PC-3 (cell line): ENCODE measurements around the gene CCNY. TPM values are rescaled to one million over a fixed set of nuclear protein-coding genes. Genes with fewer than 3 reads are reported as not detected.

Experiments used
- ATAC-seq: fragments of 200-7000 bp; cut with Tn5 transposase; 2 replicates; pipeline ENCODE4 v1.9.1; 2020; ENCODE audit warnings: mild to moderate bottlenecking, moderate library complexity
- BruUV-seq: library from RNA; stranded (reverse); fragments of 400-500 nt; replicated peaks from 2 replicates; lab custom pipeline; 2021; lab: Mats Ljungman, UMichigan
- CTCF ChIA-PET: fragments of 300-600 bp; sonication (Branson Sonifier 250); formaldehyde crosslinking; loops from one replicate; lab custom pipeline; 2022; ENCODE audit warnings: antibody characterized with exemption; lab: Charles Lee
- POLR2A ChIA-PET: fragments of 300-600 bp; sonication (Branson Sonifier 250); formaldehyde crosslinking; loops from one replicate; lab custom pipeline; 2022; ENCODE audit warnings: antibody characterized with exemption; ENCODE audit not compliant: unreplicated experiment; lab: Charles Lee
- DNase-seq: peaks from one replicate; pipeline ENCODE4 v3.0.0-alpha.2; 2015
- H2AFZ ChIP-seq: fragments of 300-600 bp; sonication (generic); 2 replicates; pipeline ENCODE4 v1.6.0; 2016; ENCODE audit warnings: antibody characterized with exemption, low read length
- H3F3A ChIP-seq: fragments of 300-600 bp; sonication (generic); one replicate; pipeline ENCODE4 v1.6.0; 2017; ENCODE audit warnings: antibody characterized with exemption, low read length, control low read depth, mild to moderate bottlenecking; ENCODE audit not compliant: unreplicated experiment
- H3K27ac ChIP-seq: fragments of 300-600 bp; sonication (generic); 2 replicates; pipeline ENCODE4 v1.5.1; 2016; ENCODE audit warnings: mild to moderate bottlenecking, low read length
- H3K27me3 ChIP-seq: fragments of 300-600 bp; sonication (generic); 2 replicates; pipeline ENCODE4 v1.6.1; 2016; ENCODE audit warnings: low read length, mixed read lengths
- H3K36me3 ChIP-seq: fragments of 300-600 bp; sonication (generic); 2 replicates; pipeline ENCODE4 v1.6.1; 2016; ENCODE audit warnings: low read depth, mixed run types, low read length, mixed read lengths
- H3K4me1 ChIP-seq: fragments of 300-600 bp; sonication (generic); 2 replicates; pipeline ENCODE4 v1.5.1; 2016; ENCODE audit warnings: low read length; ENCODE audit not compliant: insufficient read depth
- H3K4me2 ChIP-seq: fragments of 300-600 bp; sonication (generic); 2 replicates; pipeline ENCODE4 v1.6.0; 2016; ENCODE audit warnings: low read length
- H3K4me3 ChIP-seq: fragments of 300-600 bp; sonication (generic); 2 replicates; pipeline ENCODE4 v1.5.1; 2016; ENCODE audit warnings: mild to moderate bottlenecking, low read length, mixed read lengths
- H3K79me2 ChIP-seq: fragments of 300-600 bp; sonication (generic); 2 replicates; pipeline ENCODE4 v1.6.1; 2017; ENCODE audit warnings: low read length, mixed read lengths
- H3K9ac ChIP-seq: fragments of 300-600 bp; sonication (generic); 2 replicates; pipeline ENCODE4 v1.6.0; 2016; ENCODE audit warnings: mild to moderate bottlenecking, low read length
- H3K9me2 ChIP-seq: fragments of 300-600 bp; sonication (generic); replicated peaks from 2 replicates; pipeline ENCODE4 v1.6.1; 2016; ENCODE audit warnings: mixed run types, low read length, mixed read lengths
- H3K9me3 ChIP-seq: fragments of 300-600 bp; sonication (generic); 2 replicates; pipeline ENCODE4 v1.6.1; 2016; ENCODE audit warnings: low read length, mixed read lengths
- H4K20me1 ChIP-seq: fragments of 300-600 bp; sonication (generic); 2 replicates; pipeline ENCODE4 v1.6.1; 2016; ENCODE audit warnings: low read length, mixed read lengths
- EZH2 ChIP-seq: fragments of 300-600 bp; sonication (generic); IDR thresholded peaks from one replicate; pipeline ENCODE4 v1.6.1; 2017; ENCODE audit warnings: antibody characterized with exemption, mild to moderate bottlenecking, low read length; ENCODE audit not compliant: unreplicated experiment
- EZH2phosphoT487 ChIP-seq: fragments of 300-600 bp; sonication (generic); IDR thresholded peaks from 2 replicates; pipeline ENCODE4 v1.6.1; 2018; ENCODE audit warnings: mild to moderate bottlenecking, antibody characterized with exemption, low read length, borderline replicate concordance
- intact Hi-C: fragments of 100-400 bp; cut with micrococcal nuclease; formaldehyde crosslinking; loops from 2 replicates; pipeline ENCODE4 v1.9.0; 2023
- total RNA-seq: library from RNA; depleted of rRNA; stranded (reverse); fragments of >200 nt; gene quantifications from 2 replicates; pipeline ENCODE4 v1.2.3, GENCODE V29; 2014
- TF ChIP-seq, protein P1 (sequence below): fragments of 300-600 bp; sonication (generic); conservative IDR thresholded peaks from 2 replicates; pipeline ENCODE4 v1.5.1; 2017; ENCODE audit warnings: antibody characterized with exemption, low read depth, mild to moderate bottlenecking, low read length

Gene CCNY
- total RNA-seq, 1 experiment from 2014 or later = 146 TPM

DNA sequence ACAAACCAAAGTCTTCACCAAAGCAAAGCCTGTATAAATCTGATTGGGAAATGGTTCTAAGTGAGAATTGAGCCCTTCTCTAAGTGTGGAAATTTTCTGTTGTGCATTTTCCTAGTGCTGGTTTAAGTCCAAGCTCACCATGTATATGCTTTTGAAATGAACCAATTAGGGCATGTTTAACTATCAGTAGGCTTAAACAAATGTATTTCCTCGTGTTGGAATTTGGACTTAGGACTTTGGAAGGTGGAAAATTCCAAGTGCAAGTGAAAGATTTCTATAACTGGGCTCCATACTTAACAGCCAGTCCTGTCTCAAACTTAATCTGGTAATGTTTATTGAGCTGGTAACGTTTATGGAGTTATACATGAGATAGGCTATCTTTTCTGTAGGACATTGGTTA, 28.5 kb downstream of the CCNY start:
- DNase-seq (no peak), ATAC-seq (no peak; the same call in 1 of the 2 replicates)
- Histone ChIP-seq H3K4me3 (no peak overlapping the region), H3K9me2 (no peaks in the 10 kb centered on the region), H3K36me3 (no peaks in the 10 kb centered on the region), H4K20me1 (peaks cover 30% of the 10 kb centered on the region), H3K27me3 (no peaks in the 10 kb centered on the region), H3K79me2 (peaks cover 98% of the 10 kb centered on the region), H3F3A (no peaks in the 10 kb centered on the region), H2AFZ (no peak overlapping the region), H3K4me1 (peaks cover 7% of the 10 kb centered on the region), H3K9me3 (no peaks in the 10 kb centered on the region), H3K27ac (no peak overlapping the region), H3K9ac (no peak overlapping the region), H3K4me2 (no peak overlapping the region)
- POLR2A ChIA-PET = no interaction called here
- BruUV-seq = no TSS peak
- CTCF ChIA-PET = no interaction called here
- intact Hi-C loops = no loop called here
- TF ChIP-seq EZH2 (no peak), EZH2phosphoT487 (no peak)
- TF ChIP-seq, protein P1, sequence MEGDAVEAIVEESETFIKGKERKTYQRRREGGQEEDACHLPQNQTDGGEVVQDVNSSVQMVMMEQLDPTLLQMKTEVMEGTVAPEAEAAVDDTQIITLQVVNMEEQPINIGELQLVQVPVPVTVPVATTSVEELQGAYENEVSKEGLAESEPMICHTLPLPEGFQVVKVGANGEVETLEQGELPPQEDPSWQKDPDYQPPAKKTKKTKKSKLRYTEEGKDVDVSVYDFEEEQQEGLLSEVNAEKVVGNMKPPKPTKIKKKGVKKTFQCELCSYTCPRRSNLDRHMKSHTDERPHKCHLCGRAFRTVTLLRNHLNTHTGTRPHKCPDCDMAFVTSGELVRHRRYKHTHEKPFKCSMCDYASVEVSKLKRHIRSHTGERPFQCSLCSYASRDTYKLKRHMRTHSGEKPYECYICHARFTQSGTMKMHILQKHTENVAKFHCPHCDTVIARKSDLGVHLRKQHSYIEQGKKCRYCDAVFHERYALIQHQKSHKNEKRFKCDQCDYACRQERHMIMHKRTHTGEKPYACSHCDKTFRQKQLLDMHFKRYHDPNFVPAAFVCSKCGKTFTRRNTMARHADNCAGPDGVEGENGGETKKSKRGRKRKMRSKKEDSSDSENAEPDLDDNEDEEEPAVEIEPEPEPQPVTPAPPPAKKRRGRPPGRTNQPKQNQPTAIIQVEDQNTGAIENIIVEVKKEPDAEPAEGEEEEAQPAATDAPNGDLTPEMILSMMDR = no peak

DNA sequence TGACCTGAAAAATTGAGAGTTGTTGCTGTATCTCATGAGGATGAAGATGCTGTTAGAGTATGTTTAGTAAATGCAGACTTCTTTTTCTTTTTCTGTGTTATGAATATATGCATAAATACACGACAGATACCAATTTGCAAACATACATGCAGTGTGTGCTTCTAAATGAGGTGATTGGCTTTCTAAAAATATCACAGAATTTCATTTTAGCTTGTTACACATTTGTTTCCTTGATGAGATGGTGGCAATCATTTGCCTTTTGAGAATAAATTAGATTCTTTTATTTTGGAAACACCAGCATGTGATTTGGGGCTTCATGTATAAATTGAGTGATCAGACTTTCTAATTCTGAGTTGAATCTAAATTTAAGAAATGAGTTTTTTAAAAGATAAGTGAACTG, 29.7 kb downstream of the CCNY start:
- Histone ChIP-seq H3K79me2 (peaks cover 100% of the 10 kb centered on the region), H3K4me3 (no peak overlapping the region), H3K36me3 (no peaks in the 10 kb centered on the region), H4K20me1 (peaks cover 27% of the 10 kb centered on the region), H3K9ac (no peak overlapping the region), H3K27me3 (no peaks in the 10 kb centered on the region), H3K4me2 (no peak overlapping the region), H3K27ac (no peak overlapping the region), H3F3A (no peaks in the 10 kb centered on the region), H3K9me2 (no peaks in the 10 kb centered on the region), H3K4me1 (peaks cover 9% of the 10 kb centered on the region), H3K9me3 (no peaks in the 10 kb centered on the region), H2AFZ (no peak overlapping the region)
- intact Hi-C loops = no loop called here
- no TSS peak for BruUV-seq
- DNase-seq (no peak), ATAC-seq (no peak)
- POLR2A ChIA-PET = interaction anchor here (0.5 to 0.6 kb wide), 2 partner anchors 17 to 116 kb away, joined by 3 to 6 read pairs; no protein-coding TSS in a partner anchor
- CTCF ChIA-PET = interaction anchor here (0.5 kb wide), 1 partner anchor 181 kb away, joined by 3 read pairs; no protein-coding TSS in a partner anchor
- TF ChIP-seq EZH2 (no peak), EZH2phosphoT487 (no peak)
- TF ChIP-seq, protein P1 = no peak

DNA sequence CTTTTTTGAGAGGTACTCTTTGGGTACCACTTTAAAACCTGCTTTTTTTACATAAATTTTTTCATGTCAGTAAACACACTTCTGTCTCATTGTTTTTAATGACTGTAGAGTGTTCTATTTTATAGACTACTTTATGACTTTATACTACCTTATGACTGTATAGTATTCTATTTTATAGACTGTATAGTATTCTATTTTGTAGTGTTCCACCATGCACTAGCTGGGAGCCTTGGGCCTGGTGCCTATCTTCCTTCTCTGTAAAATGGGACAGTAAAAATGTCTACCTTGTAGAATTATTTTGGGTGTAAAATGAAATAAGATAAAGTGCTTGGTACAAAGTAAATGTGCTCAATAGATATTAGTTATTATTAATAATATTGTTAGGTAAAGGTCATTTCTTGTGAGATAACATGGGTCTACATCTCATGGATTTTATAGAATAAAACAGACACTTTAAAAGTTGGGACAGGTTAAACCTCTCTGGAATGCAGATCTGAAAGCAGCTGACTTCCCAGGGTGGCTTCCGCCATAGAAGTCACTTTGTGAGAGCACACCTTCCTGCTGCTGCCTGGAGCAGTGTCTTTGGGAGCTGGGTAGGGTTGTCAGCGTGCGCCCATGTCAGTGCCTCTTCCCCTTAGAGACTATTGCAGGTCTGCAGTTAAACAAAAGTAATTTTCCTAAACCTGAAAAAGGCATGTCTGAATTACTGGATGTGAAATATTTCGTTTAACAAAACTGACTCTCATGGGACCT, 31.0 kb downstream of the CCNY start:
- no peak overlapping the region for H3K27ac ChIP-seq
- no peak overlapping the region for H2AFZ ChIP-seq
- DNase-seq (no peak), ATAC-seq (no peak)
- peaks cover 21% of the 10 kb centered on the region for H3K4me1 ChIP-seq
- H4K20me1 ChIP-seq = peaks cover 23% of the 10 kb centered on the region
- peaks cover 98% of the 10 kb centered on the region for H3K79me2 ChIP-seq
- H3F3A ChIP-seq = peaks cover 6% of the 10 kb centered on the region
- no peaks in the 10 kb centered on the region for H3K36me3 ChIP-seq
- no peaks in the 10 kb centered on the region for H3K9me3 ChIP-seq
- no peak overlapping the region for H3K4me2 ChIP-seq
- TF ChIP-seq, protein P1 = no peak
- TF ChIP-seq EZH2 (no peak), EZH2phosphoT487 (no peak)
- intact Hi-C loops = no loop called here
- no peak overlapping the region for H3K9ac ChIP-seq
- no TSS peak for BruUV-seq
- POLR2A ChIA-PET = interaction anchor here (0.7 kb wide), 1 partner anchor 11 kb away, joined by 5 read pairs; no protein-coding TSS in a partner anchor
- H3K9me2 ChIP-seq = no peaks in the 10 kb centered on the region
- H3K27me3 ChIP-seq = no peaks in the 10 kb centered on the region
- CTCF ChIA-PET = no interaction called here
- H3K4me3 ChIP-seq = no peak overlapping the region
